AG08396 (cell line): ENCODE data around the gene PER3.
A peak's percentile ranks its signal among the peaks of the same experiment; 100 is the strongest.

Source experiments
- DNase-seq: peaks from one replicate; pipeline ENCODE4 v3.0.0; 2012; ENCODE audit warnings: low spot score, mixed read lengths

PER3 gene

GRCh38 chr1:7783826-7784491 is at the start of gene PER3:
Gene PER3 (plus strand): TSS chr1:7784291. CDS start chr1:7784878, 587 bp downstream.
- peak; percentile 99 for DNase-seq

GRCh38 chr1:7738044-7738443 is 46.0 kb upstream of the PER3 start:
- DNase-seq, result no peak

DNA sequence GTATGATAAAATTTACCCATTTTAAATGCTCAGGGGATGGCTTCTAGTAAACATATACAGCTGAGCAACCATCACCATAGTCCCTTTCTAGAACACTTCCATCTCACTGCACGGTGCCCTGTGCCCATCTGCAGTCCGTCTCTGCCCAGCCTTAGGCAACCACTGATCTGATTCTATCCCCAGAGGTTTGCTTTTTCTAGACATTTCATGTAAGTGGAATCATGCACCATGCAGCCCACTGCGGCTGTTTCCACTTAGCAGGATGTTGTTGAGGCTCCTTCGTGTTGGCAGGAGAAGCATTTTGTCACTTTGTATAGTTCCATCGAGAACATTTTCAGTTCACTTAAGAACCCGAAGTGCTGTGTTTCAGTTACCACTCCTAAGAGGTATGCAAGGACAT is 40.7 kb upstream of the PER3 start:
- no peak for DNase-seq

- DNase-seq, result no peak
Observed at GRCh38 chr1:7744882-7745281, 39.2 kb upstream of the PER3 start.

- DNase-seq, result no peak
Observed at GRCh38 chr1:7745783-7746182, 38.3 kb upstream of the PER3 start.

- no peak for DNase-seq
Observed at GRCh38 chr1:7747605-7748004, 36.5 kb upstream of the PER3 start.

GRCh38 chr1:7749126-7749525 is 35.0 kb upstream of the PER3 start:
- DNase-seq, result no peak

GRCh38 chr1:7751174-7751573 is 32.9 kb upstream of the PER3 start:
- DNase-seq, result no peak

DNA sequence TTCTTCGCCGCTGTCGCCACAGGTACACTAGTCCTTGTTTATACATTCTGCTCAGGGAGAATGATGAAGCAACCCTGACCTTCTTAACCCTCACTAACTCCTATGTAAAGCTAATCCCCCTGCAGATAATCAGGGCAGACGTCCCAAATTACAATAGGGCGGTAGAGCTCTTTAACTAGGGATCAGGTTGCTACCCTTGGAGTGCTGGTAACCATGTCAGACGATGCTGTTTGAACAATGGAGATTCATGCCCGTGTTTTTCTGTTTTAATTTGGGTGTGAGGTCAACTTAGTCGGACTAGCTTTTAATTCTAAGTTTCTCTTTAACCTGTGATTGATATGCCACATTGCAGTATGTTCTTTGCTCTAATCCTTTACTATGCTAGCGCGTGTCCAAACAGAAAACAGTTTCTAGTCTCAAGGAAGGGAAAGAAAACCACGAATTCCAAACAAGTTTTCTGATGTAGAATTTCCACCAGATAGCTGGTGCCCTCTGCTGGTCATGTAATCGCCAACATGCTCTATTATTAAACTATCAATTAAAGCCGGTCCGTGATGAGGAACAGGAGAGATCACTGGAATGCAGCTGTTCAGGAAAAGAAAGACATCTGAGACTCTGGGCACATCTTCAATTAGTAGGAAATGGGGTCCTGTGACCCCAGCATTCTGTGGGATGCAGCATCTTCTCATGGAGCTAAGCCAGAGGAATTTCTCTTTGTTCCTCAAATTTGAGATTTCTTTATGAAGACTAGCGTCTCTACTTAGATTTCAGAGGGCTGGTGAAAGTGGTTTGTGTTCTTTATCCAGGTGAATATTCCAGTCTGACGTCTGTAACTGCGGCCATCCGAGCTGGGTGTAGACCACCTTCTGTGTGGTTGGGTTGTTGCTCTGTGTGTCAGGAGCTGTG is 31.3 kb upstream of the PER3 start:
- peak; percentile 54 for DNase-seq

DNA sequence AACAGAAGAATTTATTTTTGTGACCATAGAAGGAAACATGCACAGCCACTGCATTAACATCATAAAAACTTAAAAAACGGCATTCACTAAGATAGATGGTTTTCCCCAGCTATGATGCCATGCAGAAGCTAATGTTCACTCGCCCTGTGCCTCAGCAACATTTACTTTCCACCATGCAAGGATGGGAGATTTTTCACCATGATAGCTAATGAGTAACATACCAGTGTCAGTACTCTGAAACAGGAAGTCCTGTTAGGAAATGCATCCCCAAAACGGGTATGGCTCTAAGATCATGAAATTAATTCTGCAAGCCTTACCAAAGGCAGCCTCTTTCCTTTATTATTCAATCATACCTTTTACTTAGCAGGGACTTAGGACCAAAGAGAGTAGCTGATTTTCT is 30.4 kb upstream of the PER3 start:
- DNase-seq, result no peak

DNA sequence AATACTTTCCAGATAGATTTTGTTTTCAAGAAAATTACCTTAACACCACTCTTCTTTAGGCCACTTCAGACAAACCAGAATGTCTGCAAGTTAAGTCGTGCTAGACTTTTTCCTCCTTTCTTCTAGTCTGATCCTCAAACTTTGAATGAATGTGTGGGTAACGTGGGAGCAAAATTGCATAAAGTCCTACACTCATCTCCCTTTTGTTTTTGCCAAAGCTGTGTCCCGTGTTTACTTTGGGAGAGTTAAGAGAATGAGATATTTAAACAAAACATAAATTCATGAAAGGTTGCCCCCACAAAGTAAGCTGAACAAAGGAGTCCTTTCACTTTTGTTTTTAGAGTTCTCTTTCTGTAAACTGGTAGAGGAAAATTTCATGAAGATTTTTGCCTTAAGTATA is 29.9 kb upstream of the PER3 start:
- DNase-seq, result no peak

DNA sequence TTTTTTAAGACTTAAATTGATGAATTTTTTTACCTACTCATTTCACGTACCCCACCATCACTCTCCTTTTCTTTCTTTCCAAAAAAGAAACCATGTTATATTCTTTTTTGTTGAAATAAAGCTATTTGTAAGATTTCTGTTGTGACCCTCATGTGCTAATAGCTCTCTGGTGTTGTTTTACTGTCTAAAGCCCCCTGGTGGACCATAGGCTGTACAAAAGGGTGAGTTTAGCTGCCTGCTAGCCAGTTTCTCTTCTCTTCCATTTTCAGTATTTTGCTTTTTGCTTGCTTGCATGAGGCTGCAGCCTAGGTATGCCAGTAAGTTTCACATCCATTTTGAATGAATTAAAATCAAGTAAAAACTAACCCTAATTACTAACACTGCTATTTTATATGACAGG is 28.6 kb upstream of the PER3 start:
- no peak for DNase-seq

GRCh38 chr1:7760245-7760644 is 23.8 kb upstream of the PER3 start:
- DNase-seq, result no peak

GRCh38 chr1:7761103-7761502 is 23.0 kb upstream of the PER3 start:
- no peak for DNase-seq

DNA sequence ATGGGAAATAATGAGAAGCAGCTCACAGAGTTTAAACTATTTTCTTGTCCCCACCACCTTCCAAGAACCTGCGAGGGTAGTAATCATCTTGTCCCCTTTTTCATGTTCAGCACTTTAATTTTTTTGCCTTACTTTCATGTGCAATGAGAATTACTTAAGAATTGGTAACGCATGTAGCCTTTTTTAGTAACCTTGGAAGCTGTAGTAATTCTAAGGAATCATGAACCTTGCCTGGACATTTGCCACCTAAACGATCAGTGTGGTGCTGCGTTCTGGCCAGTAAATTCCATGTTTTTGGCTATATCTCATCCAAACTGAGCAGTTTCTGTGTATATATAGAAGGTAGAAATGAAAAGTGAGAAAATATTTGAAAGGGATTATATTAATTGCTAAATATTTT is 16.9 kb upstream of the PER3 start:
- no peak for DNase-seq

DNA sequence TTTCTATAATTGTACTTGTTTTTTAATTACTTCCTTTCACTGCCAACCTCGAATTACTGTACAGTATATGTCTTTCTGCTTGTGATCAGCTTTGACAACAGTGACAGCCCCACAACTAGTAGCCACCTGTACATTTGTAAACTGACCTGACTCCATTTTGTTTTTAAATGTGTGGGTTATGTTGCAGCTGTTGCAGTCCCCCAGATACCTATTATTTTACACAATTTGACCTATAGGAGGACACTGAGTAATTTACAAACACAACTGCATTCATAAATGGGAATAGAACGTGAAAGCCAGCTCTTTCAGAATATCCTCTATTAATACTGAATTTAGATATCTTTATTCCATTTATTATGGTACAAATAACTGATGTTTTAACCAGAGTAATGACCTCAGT is 15.5 kb upstream of the PER3 start:
- no peak for DNase-seq

DNA sequence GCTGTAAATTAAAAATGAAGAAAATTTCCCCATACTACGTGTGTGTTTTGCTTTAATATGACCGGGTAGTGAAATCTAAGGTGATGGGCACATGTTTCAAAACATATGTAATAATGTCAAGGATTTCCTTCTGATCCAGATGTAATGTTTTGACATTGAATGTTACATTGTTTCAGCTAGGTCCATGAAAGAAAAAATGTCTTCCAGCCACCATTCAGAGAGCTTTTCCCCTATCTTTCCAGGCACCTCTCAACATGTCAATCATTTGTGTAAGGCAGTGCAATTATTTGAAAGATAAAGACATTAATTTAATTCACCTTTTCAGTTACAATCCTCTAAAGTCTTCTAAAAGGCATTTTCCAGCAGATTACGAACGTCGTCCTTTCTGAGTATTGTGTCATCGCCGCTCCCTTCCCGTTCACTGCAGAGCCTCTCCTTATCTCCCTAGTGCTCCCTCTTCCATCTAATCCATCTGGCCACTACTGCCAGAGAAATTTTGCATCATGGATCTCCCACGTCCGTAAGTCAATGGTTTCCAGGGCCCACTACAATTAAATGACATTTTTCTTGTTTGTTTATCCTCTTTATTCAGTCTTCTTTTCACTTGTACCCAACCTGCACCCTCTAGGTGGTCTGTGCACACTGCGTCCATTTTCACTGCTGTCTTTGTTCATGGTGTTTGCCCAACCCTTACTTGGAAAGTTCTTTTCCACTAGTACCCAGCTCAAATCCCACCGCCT is 14.2 kb upstream of the PER3 start:
- DNase-seq, result no peak

DNA sequence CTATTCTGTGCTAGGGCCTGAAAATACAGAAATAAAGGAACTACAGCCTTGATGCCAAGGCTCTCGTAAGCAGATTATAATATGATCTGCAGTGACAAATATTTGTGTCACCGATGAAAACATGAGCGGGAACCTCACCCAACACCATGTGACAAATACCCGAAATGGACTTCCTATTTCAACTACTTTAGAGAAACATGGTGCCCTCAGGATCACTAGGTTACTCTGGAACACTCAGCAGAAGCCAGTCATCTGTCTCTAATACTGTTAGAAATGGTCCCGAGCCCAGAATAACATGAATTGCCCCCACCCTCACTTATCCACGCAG is 13.5 kb upstream of the PER3 start:
- no peak for DNase-seq

GRCh38 chr1:7770997-7771822 is 12.9 kb upstream of the PER3 start, which contains the start of gene VAMP3:
Gene VAMP3 (plus strand): TSS chr1:7771296. CDS start chr1:7771384, 88 bp downstream.
- peak; percentile 98 for DNase-seq

DNA sequence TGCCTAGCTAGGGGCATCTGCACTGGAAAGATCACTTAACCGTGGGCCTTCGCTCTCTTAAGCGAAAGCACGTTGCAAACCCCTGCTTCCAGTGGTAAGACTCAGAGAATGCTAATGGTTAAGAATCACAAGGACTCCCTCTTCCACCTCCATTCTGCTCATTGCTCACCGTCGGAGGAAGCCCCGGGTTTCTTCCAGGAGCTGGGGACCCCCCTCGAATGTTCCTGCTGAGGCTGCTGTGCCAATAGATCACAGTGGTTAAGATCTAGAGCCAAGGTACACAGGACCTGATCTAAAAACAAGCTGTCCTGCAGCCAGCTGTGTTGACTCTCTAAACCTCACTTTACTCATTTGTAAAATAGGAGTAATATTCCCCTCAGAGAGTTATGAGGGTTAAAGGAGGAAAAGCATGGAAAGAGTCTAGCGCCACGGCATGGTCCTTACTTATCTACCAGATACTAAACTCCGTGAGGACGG is 12.2 kb upstream of the PER3 start:
- DNase-seq, result no peak

DNA sequence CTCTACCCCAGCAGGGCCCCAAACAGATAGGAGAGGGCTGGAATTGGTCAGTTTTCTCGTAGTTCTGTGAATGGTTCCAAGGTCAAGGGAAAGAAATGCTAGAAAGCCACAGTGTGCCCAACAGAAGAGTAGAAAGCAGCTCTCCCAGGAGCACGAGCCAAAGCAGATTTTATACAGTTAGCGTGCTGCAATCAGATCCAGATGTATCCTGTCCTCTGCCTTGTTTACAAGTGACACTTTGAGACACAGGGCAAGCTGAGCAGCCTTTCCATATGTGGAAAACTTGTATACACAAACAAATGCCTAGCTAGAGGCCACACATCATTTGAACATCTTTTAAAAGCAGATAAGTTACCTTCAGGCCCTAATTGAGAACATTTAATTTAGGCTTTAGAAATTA is 6.5 kb upstream of the PER3 start:
- no peak for DNase-seq

GRCh38 chr1:7778133-7778628 is 5.9 kb upstream of the PER3 start:
- no peak for DNase-seq
